VCaP (cell line): ENCODE data around the gene MORC3.

Experiments
- H3K27ac ChIP-seq: fragments of 450-650 bp; 2 replicates; pipeline ENCODE4 v1.5.1; 2017
- CTCF ChIP-seq: fragments of 450-650 bp; conservative IDR thresholded peaks from 2 replicates; pipeline ENCODE4 v1.5.1; 2017; ENCODE audit warnings: mild to moderate bottlenecking, moderate library complexity

The MORC3 gene

GRCh38 chr21:36422279-36423098 lies 102.5 kb downstream of the MORC3 start:
- TF ChIP-seq CTCF = peak; percentile 95
- peak overlapping the region; percentile 43 for H3K27ac ChIP-seq

- H3K27ac ChIP-seq = no peak overlapping the region
- no peak for TF ChIP-seq CTCF
These were observed 103.9 kb downstream of the MORC3 start for GRCh38 chr21:36423771-36424433.

- no peak for TF ChIP-seq CTCF
- H3K27ac ChIP-seq = no peak overlapping the region
These were observed 104.6 kb downstream of the MORC3 start for GRCh38 chr21:36424592-36424991.

GRCh38 chr21:36425286-36425685 lies 105.3 kb downstream of the MORC3 start:
- TF ChIP-seq CTCF = no peak
- no peak overlapping the region for H3K27ac ChIP-seq
